K562 (cell line): ENCODE data around the gene BDH2. TPM values are rescaled to one million over a fixed set of nuclear protein-coding genes. Genes with fewer than 3 reads are reported as not detected.

ENCODE experiments used
- ATAC-seq: fragments of 200-7000 bp; cut with Tn5 transposase; 3 replicates; pipeline ENCODE4 v1.9.1; 2020; ENCODE audit warnings: moderate library complexity
- BruUV-seq: library from RNA; stranded (reverse); fragments of 400-500 nt; replicated peaks from 2 replicates; lab custom pipeline; 2021; lab: Mats Ljungman, UMichigan
- CTCF ChIA-PET: fragments of 300-600 bp; formaldehyde crosslinking; extraction: SDS; loops from one replicate; lab custom pipeline; 2021; ENCODE audit warnings: low intra/inter-chr PET ratio; lab: Yijun Ruan, JAX
- POLR2A ChIA-PET: fragments of 300-600, 350-650 bp; sonication (Branson Sonifier 250); formaldehyde crosslinking; extraction: SDS; loops from one replicate; lab custom pipeline; 2021; ENCODE audit warnings: antibody characterized with exemption, inconsistent platforms; lab: Yijun Ruan, JAX
- DNase-seq, 4 experiments: peaks; one replicate each; pipeline versions ENCODE4 v3.0.0 to v3.0.0-alpha.2; 2011 to 2018; ENCODE audit warnings: low spot score in 3 of 4, mixed read lengths in 3 of 4; ENCODE audit errors: extremely low read depth in 1 of 4
- FAIRE-seq: peaks from 2 replicates; lab custom pipeline; 2011; peaks lifted over from hg19 to GRCh38; lab: Jason Lieb, UNC
- H2AFZ ChIP-seq: 2 replicates; pipeline ENCODE4 v1.6.0; 2011; ENCODE audit warnings: low read depth, low read length, control low read depth, inconsistent platforms
- H3K27ac ChIP-seq: fragments of 200-600 bp; 3 replicates; pipeline ENCODE4 v1.8.0; 2011; ENCODE audit warnings: low read depth, mild to moderate bottlenecking, control low read depth, inconsistent platforms, low read length, moderate library complexity, mixed read lengths; ENCODE audit errors: extremely low read depth
- H3K27me3 ChIP-seq, 2 experiments: fragments of 300-600 bp in 1 of 2; 2 replicates in 1 of 2; 3 replicates in 1 of 2; pipeline versions ENCODE4 v1.6.0 to v1.8.0; 2011; ENCODE audit warnings: inconsistent platforms in 2 of 2, low read length in 2 of 2, mild to moderate bottlenecking in 1 of 2, mixed read lengths in 1 of 2, moderate library complexity in 1 of 2; ENCODE audit not compliant: control insufficient read depth in 2 of 2, insufficient read depth in 2 of 2
- H3K36me3 ChIP-seq: fragments of 300-600 bp; 3 replicates; pipeline ENCODE4 v1.8.0; 2011; ENCODE audit warnings: mild to moderate bottlenecking, low read length, inconsistent platforms; ENCODE audit not compliant: control insufficient read depth, insufficient read depth
- H3K4me1 ChIP-seq, 2 experiments: fragments of 200-600 bp in 1 of 2; replicated peaks in 1 of 2; 2 replicates in 1 of 2; 3 replicates in 1 of 2; pipeline versions ENCODE4 v1.5.1 to v1.8.0; 2011; ENCODE audit warnings: inconsistent platforms in 2 of 2, low read length in 2 of 2, mild to moderate bottlenecking in 1 of 2, mixed read lengths in 1 of 2, moderate library complexity in 1 of 2; ENCODE audit not compliant: control insufficient read depth in 2 of 2, insufficient read depth in 2 of 2
- H3K4me2 ChIP-seq: 2 replicates; pipeline ENCODE4 v1.6.1; 2011; ENCODE audit warnings: low read length, control low read depth, inconsistent platforms, mixed read lengths; ENCODE audit not compliant: insufficient read depth
- H3K4me3 ChIP-seq: fragments of 200-600 bp; sonication (generic), shearing (Covaris generic); 2 replicates; pipeline ENCODE4 v1.5.1; 2016; ENCODE audit warnings: control low read depth, inconsistent platforms
- H3K79me2 ChIP-seq: fragments of 200-600 bp; 3 replicates; pipeline ENCODE4 v1.8.0; 2011; ENCODE audit warnings: low read length, inconsistent platforms; ENCODE audit not compliant: control insufficient read depth, insufficient read depth
- H3K9ac ChIP-seq, 2 experiments: 2 replicates each; pipeline versions ENCODE4 v1.6.0 to v1.6.1; 2011; ENCODE audit warnings: low read depth in 2 of 2, low read length in 2 of 2, control low read depth in 1 of 2, inconsistent platforms in 1 of 2, mild to moderate bottlenecking in 1 of 2, mixed read lengths in 1 of 2; ENCODE audit not compliant: insufficient read depth in 1 of 2
- H3K9me1 ChIP-seq: one replicate; pipeline ENCODE4 v1.6.0; 2011; ENCODE audit warnings: inconsistent platforms, mild to moderate bottlenecking, low read length, moderate library complexity; ENCODE audit not compliant: control insufficient read depth, insufficient read depth
- H3K9me3 ChIP-seq: replicated peaks from 2 replicates; pipeline ENCODE4 v1.5.1; 2011; ENCODE audit warnings: low read depth, low read length, inconsistent platforms; ENCODE audit not compliant: control insufficient read depth, insufficient read depth
- H4K20me1 ChIP-seq: replicated peaks from 2 replicates; pipeline ENCODE4 v1.6.1; 2011; ENCODE audit warnings: low read length, inconsistent platforms, mixed read lengths; ENCODE audit not compliant: control insufficient read depth, insufficient read depth
- HDAC6 ChIP-seq: IDR thresholded peaks from 2 replicates; pipeline ENCODE4 v1.6.1; 2012; ENCODE audit warnings: low read depth, mild to moderate bottlenecking, control low read depth, inconsistent platforms, low read length, moderate library complexity
- HDGF ChIP-seq: fragments of 450-650 bp; IDR thresholded peaks from 2 replicates; pipeline ENCODE4 v1.6.1; 2016
- PTBP1 ChIP-seq: fragments of 200-400 bp; formaldehyde crosslinking; IDR thresholded peaks from 2 replicates; pipeline ENCODE4 v1.6.1; 2017; ENCODE audit warnings: low read depth, low read length
- RBM34 ChIP-seq: fragments of 200-400 bp; formaldehyde crosslinking; IDR thresholded peaks from 2 replicates; pipeline ENCODE4 v1.6.1; 2018; ENCODE audit warnings: low read length, borderline replicate concordance; ENCODE audit not compliant: insufficient read depth
- TCF7 ChIP-seq: sonication (generic); IDR thresholded peaks from 2 replicates; pipeline ENCODE4 v1.6.1; 2016; ENCODE audit warnings: antibody characterized with exemption, borderline replicate concordance
- ZNF778 ChIP-seq: fragments of 450-650 bp; formaldehyde crosslinking; IDR thresholded peaks from 2 replicates; pipeline ENCODE4 v1.4.0; 2020; ENCODE audit warnings: mild to moderate bottlenecking, moderate library complexity
- WGBS: fragments of 100-300 bp; shearing (Covaris generic); methylation state at CpG from one replicate; pipeline ENCODE4 v1.1.6; 2016; ENCODE audit warnings: low coverage, mixed read lengths; ENCODE audit not compliant: insufficient coverage; ENCODE audit errors: missing lambda C conversion rate; 5-methylcytosine and 5-hydroxymethylcytosine counted together
- in situ Hi-C: fragments of 300-500 bp; cut with MboI; formaldehyde crosslinking; loops from 4 replicates; pipeline ENCODE4 v1.15.0; 2018; ENCODE audit warnings: inconsistent platforms, mixed read lengths
- intact Hi-C: fragments of 100-400 bp; cut with micrococcal nuclease; formaldehyde crosslinking; loops from 2 replicates; pipeline ENCODE4 v1.14.2; 2022
- polyA plus RNA-seq, 8 experiments: library from polyadenylated mRNA; depleted of rRNA in 4 of 8; stranded (reverse) in 5 of 8; unstranded in 3 of 8; fragments of >200 nt; fragmentation: Nextera tagmentation in 2 of 8; fragmentation: Illumina TruSeq in 1 of 8; extraction: Ambion mirVana in 2 of 8; extraction: Trizol in 1 of 8; gene quantifications; 2 replicates each; pipeline versions ENCODE4 v1.2.1 to v1.2.3, GENCODE V29; 2011 to 2014; ENCODE audit warnings: inconsistent platforms in 1 of 8, missing spikeins in 1 of 8
- total RNA-seq, 7 experiments: library from RNA; depleted of rRNA in 6 of 7; stranded (reverse); fragments of >200 nt in 6 of 7; fragmentation: Illumina TruSeq in 2 of 7; extraction: Trizol in 2 of 7; gene quantifications; 2 replicates each; pipeline versions ENCODE4 v1.2.1 to v1.2.3, GENCODE V29; 2011 to 2021; ENCODE audit warnings: low replicate concordance in 1 of 7
- TF ChIP-seq, protein P1 (sequence below): sonication (generic); formaldehyde crosslinking; IDR thresholded peaks from 2 replicates; pipeline ENCODE4 v1.8.0; 2022; ENCODE audit warnings: mild to moderate bottlenecking, missing genetic modification reagents, borderline replicate concordance
- TF ChIP-seq, protein P2 (sequence below): fragments of 250-450 bp; sonication (Bioruptor Pico); IDR thresholded peaks from 2 replicates; pipeline ENCODE4 v1.5.0; 2020; ENCODE audit warnings: mild to moderate bottlenecking, borderline replicate concordance
- TF ChIP-seq, protein P3 (sequence below): sonication (generic); formaldehyde crosslinking; IDR thresholded peaks from 2 replicates; pipeline ENCODE4 v1.8.1; 2023; ENCODE audit warnings: mild to moderate bottlenecking, missing genetic modification reagents
- TF ChIP-seq, protein P4 (sequence below): fragments of 250-450 bp; sonication (Bioruptor Pico); IDR thresholded peaks from 2 replicates; pipeline ENCODE4 v1.9.0; 2021; ENCODE audit warnings: mild to moderate bottlenecking, inconsistent platforms

Gene BDH2
- total and polyA plus RNA-seq, 9 of the 15 experiments (the other 6 are each of a cell fraction or from before 2014, with no cell fraction given) = 4.9 to 17.9 (median 9.1) TPM

DNA sequence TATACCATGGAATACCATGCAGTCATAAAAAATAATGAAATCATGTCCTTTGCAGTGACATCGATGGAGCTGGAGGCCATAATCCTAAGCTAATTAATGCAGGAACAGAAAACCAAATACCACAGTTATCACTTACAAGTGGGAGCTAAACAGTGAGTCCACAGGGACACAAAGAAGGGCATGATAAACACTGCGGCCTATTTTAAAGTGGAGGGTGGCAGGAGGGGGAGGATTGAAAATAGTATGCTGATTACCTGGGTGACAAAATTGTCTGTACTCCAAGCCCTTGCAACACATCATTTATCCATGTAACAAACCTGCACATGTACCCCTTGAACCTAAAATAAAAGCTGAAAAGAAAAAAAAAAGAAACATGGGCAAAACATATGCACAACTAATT is 63.5 kb downstream of the BDH2 start:
- Histone ChIP-seq H3K9me1 (no peaks in the 10 kb centered on the region), H3K36me3 (no peaks in the 10 kb centered on the region), H3K4me2 (no peak overlapping the region), H3K79me2 (no peaks in the 10 kb centered on the region), H3K4me3 (no peak overlapping the region), H3K4me1 (no peaks in the 10 kb centered on the region), H3K9ac (no peak overlapping the region), H2AFZ (no peak overlapping the region), H3K27me3 (no peaks in the 10 kb centered on the region), H3K9me3 (no peaks in the 10 kb centered on the region), H3K27ac (no peak overlapping the region), H4K20me1 (no peaks in the 10 kb centered on the region)
- POLR2A ChIA-PET = no interaction called here
- FAIRE-seq (no peak), DNase-seq (no peak), ATAC-seq (no peak)
- 58% methylated on average over 2 of the region's 2 CpGs for WGBS
- intact Hi-C loops = no loop called here
- in situ Hi-C loops = no loop called here
- CTCF ChIA-PET = no interaction called here
- no TSS peak for BruUV-seq
- TF ChIP-seq, protein P1, sequence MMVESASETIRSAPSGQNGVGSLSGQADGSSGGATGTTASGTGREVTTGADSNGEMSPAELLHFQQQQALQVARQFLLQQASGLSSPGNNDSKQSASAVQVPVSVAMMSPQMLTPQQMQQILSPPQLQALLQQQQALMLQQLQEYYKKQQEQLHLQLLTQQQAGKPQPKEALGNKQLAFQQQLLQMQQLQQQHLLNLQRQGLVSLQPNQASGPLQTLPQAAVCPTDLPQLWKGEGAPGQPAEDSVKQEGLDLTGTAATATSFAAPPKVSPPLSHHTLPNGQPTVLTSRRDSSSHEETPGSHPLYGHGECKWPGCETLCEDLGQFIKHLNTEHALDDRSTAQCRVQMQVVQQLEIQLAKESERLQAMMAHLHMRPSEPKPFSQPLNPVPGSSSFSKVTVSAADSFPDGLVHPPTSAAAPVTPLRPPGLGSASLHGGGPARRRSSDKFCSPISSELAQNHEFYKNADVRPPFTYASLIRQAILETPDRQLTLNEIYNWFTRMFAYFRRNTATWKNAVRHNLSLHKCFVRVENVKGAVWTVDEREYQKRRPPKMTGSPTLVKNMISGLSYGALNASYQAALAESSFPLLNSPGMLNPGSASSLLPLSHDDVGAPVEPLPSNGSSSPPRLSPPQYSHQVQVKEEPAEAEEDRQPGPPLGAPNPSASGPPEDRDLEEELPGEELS = no peak
- TF ChIP-seq, protein P2, sequence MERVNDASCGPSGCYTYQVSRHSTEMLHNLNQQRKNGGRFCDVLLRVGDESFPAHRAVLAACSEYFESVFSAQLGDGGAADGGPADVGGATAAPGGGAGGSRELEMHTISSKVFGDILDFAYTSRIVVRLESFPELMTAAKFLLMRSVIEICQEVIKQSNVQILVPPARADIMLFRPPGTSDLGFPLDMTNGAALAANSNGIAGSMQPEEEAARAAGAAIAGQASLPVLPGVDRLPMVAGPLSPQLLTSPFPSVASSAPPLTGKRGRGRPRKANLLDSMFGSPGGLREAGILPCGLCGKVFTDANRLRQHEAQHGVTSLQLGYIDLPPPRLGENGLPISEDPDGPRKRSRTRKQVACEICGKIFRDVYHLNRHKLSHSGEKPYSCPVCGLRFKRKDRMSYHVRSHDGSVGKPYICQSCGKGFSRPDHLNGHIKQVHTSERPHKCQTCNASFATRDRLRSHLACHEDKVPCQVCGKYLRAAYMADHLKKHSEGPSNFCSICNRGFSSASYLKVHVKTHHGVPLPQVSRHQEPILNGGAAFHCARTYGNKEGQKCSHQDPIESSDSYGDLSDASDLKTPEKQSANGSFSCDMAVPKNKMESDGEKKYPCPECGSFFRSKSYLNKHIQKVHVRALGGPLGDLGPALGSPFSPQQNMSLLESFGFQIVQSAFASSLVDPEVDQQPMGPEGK (CRISPR knock-in tag) = no peak
- TF ChIP-seq RBM34 (no peak), HDAC6 (no peak), PTBP1 (no peak), ZNF778 (no peak), HDGF (no peak), TCF7 (no peak)
- TF ChIP-seq, protein P3, sequence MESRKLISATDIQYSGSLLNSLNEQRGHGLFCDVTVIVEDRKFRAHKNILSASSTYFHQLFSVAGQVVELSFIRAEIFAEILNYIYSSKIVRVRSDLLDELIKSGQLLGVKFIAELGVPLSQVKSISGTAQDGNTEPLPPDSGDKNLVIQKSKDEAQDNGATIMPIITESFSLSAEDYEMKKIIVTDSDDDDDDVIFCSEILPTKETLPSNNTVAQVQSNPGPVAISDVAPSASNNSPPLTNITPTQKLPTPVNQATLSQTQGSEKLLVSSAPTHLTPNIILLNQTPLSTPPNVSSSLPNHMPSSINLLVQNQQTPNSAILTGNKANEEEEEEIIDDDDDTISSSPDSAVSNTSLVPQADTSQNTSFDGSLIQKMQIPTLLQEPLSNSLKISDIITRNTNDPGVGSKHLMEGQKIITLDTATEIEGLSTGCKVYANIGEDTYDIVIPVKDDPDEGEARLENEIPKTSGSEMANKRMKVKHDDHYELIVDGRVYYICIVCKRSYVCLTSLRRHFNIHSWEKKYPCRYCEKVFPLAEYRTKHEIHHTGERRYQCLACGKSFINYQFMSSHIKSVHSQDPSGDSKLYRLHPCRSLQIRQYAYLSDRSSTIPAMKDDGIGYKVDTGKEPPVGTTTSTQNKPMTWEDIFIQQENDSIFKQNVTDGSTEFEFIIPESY (CRISPR knock-in tag) = no peak
- TF ChIP-seq, protein P4, sequence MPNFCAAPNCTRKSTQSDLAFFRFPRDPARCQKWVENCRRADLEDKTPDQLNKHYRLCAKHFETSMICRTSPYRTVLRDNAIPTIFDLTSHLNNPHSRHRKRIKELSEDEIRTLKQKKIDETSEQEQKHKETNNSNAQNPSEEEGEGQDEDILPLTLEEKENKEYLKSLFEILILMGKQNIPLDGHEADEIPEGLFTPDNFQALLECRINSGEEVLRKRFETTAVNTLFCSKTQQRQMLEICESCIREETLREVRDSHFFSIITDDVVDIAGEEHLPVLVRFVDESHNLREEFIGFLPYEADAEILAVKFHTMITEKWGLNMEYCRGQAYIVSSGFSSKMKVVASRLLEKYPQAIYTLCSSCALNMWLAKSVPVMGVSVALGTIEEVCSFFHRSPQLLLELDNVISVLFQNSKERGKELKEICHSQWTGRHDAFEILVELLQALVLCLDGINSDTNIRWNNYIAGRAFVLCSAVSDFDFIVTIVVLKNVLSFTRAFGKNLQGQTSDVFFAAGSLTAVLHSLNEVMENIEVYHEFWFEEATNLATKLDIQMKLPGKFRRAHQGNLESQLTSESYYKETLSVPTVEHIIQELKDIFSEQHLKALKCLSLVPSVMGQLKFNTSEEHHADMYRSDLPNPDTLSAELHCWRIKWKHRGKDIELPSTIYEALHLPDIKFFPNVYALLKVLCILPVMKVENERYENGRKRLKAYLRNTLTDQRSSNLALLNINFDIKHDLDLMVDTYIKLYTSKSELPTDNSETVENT (CRISPR knock-in tag) = no peak
